ENCODE results near the gene THAP5. TPM values are rescaled to one million over a fixed set of nuclear protein-coding genes. Genes with fewer than 3 reads are reported as not detected.

Gene THAP5
- total RNA-seq, 4 donors from 2014 or later = 22.5 to 36.0 (median 25.6) TPM

DNA sequence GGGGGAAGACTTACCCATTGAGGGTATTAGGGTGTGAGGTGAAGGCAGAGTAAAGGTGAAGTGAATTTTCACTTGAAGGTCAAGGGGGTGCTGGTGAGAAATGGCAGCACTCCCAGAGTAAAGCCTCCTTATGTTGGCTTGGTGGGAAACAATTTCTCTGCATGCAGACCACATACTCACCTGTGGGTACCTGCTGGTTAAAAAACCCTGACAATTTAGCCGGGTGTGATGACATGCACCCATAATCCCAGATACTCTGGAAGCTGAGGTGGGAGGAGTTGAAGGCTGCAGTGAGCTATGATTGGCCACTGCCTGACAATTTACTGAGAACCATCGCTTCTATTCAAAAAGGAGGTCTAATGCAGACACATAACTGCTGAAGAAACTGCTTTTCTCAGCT lies 5.7 kb upstream of the THAP5 start:
- no peak for ATAC-seq
- no peak overlapping the region for H3K4me3 ChIP-seq
- H3K36me3 ChIP-seq = peaks cover 0 to 40% of the 10 kb centered on the region in 2 donors
- H3K27ac ChIP-seq = no peak overlapping the region
- in situ Hi-C loops (cut with MboI; ENCODE audit: low sequenced_read_pairs in 4 of 4) = no loop called here
- DNase-seq = no peak
- intact Hi-C loops (cut with DNase I; ENCODE audit: low total_unique reads) = no loop called here
- peaks cover 15 to 28% of the 10 kb centered on the region in 2 donors for H3K4me1 ChIP-seq
- H3K9me3 ChIP-seq = no peaks in the 10 kb centered on the region
- TF ChIP-seq POLR2A (IDR thresholded peaks at IDR 0.05) (no peak), CTCF (IDR thresholded peaks at IDR 0.05 in 4 of 5, conservative IDR thresholded peaks at IDR 0.05 in 1 of 5) (no peak)
- no peaks in the 10 kb centered on the region for H3K27me3 ChIP-seq

GRCh38 chr7:108572480-108572879 lies 3.0 kb upstream of the THAP5 start:
- Histone ChIP-seq H3K27me3 (no peaks in the 10 kb centered on the region), H3K4me1 (peaks cover 29 to 41% of the 10 kb centered on the region in 2 donors), H3K9me3 (no peaks in the 10 kb centered on the region), H3K36me3 (peaks cover 0 to 25% of the 10 kb centered on the region in 2 donors), H3K4me3 (no peak overlapping the region), H3K27ac (peak overlapping the region; percentile 22 to 99 (median 96))
- TF ChIP-seq CTCF (IDR thresholded peaks at IDR 0.05 in 4 of 5, conservative IDR thresholded peaks at IDR 0.05 in 1 of 5) (no peak), POLR2A (IDR thresholded peaks at IDR 0.05) (no peak)
- DNase-seq = no peak
- in situ Hi-C loops (cut with MboI; ENCODE audit: low sequenced_read_pairs in 4 of 4) (loop anchor here in 3 of 4 donors (5.0 kb wide), 2 partner anchors 45 to 50 kb away; partner anchors contain the start of gene PNPLA8 (in 2 of the 3)), intact Hi-C loops (cut with DNase I; ENCODE audit: low total_unique reads) (no loop called here)
- no peak for ATAC-seq

DNA sequence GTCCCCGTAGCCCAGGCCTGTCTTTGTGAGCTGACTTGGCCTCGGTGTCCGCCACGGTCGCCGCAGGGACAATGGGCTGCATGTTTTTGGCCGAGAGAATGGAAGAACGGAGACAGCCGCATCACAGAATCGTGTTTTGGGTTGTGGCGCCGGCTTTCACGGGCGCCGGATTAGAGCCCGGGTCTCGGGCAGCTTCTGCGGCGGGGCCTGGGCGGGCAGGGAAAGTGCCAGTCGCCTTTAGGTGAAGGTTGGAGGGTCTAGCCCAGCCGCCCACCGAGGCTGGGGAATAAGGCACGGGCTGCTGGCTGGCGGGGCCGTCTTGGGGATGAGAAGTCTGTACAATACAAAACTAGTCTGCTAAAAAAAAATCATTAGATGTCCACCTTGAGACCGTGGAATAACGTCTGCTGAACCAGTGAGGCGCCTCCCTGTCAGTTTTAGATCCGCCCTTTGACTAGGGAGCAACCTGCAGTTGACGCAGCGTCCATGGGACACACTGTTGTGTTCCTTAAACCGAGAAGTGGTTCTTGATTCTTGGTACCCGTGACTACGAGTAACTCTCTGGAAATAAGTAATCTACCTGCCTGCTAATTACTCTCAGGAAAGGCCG lies 745 bp upstream of the THAP5 start:
- peak; percentile 51 to 78 for ATAC-seq
- Histone ChIP-seq H3K4me1 (peaks cover 38 to 58% of the 10 kb centered on the region in 2 donors), H3K4me3 (peak overlapping the region; percentile 58 to 95 (median 84)), H3K9me3 (no peaks in the 10 kb centered on the region), H3K27ac (peak overlapping the region; percentile 86 to 99 (median 96)), H3K36me3 (peaks cover 0 to 29% of the 10 kb centered on the region in 2 donors), H3K27me3 (no peaks in the 10 kb centered on the region)
- TF ChIP-seq POLR2A (IDR thresholded peaks at IDR 0.05) (no peak), CTCF (IDR thresholded peaks at IDR 0.05 in 4 of 5, conservative IDR thresholded peaks at IDR 0.05 in 1 of 5) (no peak)
- in situ Hi-C loops (cut with MboI; ENCODE audit: low sequenced_read_pairs in 4 of 4) (loop anchor here in 3 of 4 donors (5.0 kb wide), 2 partner anchors 43 to 48 kb away; partner anchors contain the start of gene PNPLA8 (in 2 of the 3)), intact Hi-C loops (cut with DNase I; ENCODE audit: low total_unique reads) (no loop called here)
- peak; percentile 50 to 61 for DNase-seq

DNA sequence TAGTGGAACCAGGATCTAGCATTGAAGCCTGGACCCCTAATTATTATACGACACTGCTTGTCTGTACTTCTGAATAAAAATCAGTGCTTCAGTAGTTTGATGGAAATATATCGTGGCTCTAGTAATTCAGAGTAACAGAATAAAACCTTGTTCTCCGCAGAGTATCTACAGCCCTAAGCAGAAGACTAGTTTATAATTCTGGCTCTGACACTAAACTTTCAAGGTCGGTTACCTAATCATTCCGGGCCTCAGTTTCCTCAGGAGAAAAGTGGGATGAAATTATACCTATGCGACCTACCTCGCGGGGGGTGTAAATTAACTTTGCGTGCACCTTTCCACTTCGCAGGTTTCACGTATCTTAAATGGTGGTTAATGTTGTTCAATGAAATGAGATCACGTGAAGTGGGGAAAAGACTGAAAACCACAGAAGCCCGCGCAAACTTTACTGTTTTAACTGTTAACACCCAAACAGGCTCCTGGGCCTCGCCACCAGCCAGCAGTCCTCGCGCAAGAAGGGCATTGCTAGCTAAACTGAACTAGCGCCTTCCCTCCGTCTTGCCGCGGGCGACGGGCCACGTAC lies 615 bp downstream of the THAP5 start:
- H3K27me3 ChIP-seq = no peaks in the 10 kb centered on the region
- intact Hi-C loops (cut with DNase I; ENCODE audit: low total_unique reads) = loop anchor here (1.0 to 5.0 kb wide), 3 partner anchors 43 to 1400 kb away; partner anchors contain the start of genes BCAP29, HBP1 and PNPLA8

More for the DNA sequence above, 615 bp downstream of the THAP5 start:
- Histone ChIP-seq H3K9me3 (no peaks in the 10 kb centered on the region), H3K27ac (peak overlapping the region; percentile 86 to 99 (median 96)), H3K4me1 (peaks cover 38 to 53% of the 10 kb centered on the region in 2 donors), H3K36me3 (peaks cover 0 to 28% of the 10 kb centered on the region in 2 donors), H3K4me3 (peak overlapping the region; percentile 58 to 95 (median 76))
- TF ChIP-seq CTCF (IDR thresholded peaks at IDR 0.05 in 4 of 5, conservative IDR thresholded peaks at IDR 0.05 in 1 of 5) = no peak
- TF ChIP-seq POLR2A (IDR thresholded peaks at IDR 0.05) = no peak
- DNase-seq (no peak), ATAC-seq (no peak)
- in situ Hi-C loops (cut with MboI; ENCODE audit: low sequenced_read_pairs in 4 of 4) = loop anchor here in 1 of 4 donors (5.0 kb wide), 1 partner anchor 42 kb away; the partner anchor contains the start of gene PNPLA8
